GM18519 (cell line): ENCODE results near the gene LRRC10B.

Experiments used
- ATAC-seq: cut with Tn5 transposase; IDR thresholded peaks from one replicate; pipeline ENCODE4 v1.9.1; 2021; ENCODE audit warnings: mild to moderate bottlenecking, moderate library complexity; ENCODE audit not compliant: unreplicated experiment, low FRiP score

LRRC10B gene

DNA sequence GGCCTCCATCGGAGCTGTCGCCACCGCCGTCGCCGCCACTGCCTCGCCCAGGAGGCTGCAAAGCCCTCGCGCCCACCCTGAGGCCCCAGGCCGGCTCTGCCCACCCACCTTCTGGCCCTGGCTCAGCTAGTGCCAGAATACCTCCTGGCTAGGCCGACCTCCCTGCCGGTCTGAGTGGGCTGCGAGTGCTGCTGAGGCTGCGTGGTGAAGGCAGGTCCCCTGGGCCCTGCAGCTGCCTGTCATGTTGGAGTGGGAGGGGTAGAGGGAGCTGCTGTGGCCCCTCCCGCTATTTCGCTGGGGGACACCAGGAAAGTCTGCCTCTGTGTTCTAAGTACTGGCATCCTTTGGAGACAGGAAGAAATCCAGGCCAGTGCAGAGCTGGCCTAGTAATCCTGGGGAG is 34.2 kb downstream of the LRRC10B start:
- no peak for ATAC-seq

DNA sequence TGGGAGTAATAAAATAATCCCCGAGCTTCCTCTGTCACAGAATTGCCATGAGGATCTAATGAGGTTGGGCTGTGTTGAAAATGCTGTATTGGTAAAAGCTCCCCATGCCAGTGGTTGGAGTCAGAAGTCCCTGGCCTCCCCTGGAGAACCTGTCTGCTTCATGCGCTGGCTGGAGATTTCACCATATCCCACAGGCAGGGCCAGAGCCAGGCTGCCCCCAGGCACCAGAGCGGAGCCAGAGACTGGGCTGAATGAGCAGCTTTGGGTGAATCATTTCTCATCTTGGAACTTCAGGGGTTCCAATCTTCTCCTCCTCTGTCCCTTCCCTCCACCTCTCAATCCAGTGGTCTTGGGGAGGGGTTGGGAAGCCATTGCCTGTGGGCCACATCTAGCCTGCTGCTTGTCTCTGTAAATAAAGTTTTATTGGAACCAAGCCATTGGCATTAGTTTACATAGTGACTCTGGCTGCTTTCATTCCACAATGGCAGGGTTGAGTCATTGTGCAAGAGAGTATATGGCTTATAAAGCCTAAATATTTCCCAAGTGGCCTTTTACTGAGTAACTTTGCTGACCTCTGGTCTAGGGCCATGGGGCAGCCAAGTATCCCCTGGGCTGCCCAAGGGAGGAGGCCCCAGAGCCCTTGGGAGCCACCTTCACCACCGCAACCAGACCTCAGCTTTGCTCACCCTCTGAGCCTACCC is 35.2 kb downstream of the LRRC10B start:
- no peak for ATAC-seq

DNA sequence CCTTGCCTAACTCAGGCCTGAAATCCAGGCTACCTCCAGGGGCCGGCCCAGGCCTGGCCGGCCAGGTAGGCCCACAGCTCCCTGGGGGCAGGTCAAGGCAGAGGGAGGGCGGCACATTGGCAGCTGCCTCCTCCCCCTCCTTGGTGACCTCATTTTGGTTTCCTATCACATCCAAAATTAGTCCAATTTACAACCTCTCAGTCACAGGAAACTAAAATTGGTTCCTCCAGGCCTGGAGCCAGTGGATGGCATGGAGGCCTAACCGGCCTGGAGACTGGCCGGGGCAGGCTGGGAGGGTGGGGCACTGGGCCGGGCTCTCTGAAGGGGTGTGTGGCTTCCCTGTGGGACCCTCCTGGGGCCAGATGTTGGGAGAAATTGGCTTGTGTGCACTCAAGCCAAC is 35.9 kb downstream of the LRRC10B start:
- ATAC-seq, result no peak

DNA sequence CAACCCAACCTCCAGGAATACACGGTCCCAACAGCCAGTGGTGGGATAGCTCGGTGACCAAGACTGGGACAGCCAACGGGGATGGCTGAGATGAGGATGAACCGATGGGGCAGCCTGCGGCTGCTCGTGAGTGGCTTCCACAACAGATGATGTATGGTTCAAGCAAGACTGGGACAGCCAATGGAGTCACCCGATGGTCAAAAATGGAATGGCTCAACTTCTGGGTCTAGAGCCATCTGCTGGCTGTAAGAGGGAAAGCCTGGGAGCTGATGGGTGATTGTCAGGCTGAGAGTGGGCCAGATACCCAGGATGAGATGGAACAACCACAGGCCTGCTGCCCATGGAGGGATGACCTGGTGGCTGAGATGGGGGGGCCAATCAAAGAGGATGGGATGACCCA is 36.8 kb downstream of the LRRC10B start:
- ATAC-seq, result no peak

DNA sequence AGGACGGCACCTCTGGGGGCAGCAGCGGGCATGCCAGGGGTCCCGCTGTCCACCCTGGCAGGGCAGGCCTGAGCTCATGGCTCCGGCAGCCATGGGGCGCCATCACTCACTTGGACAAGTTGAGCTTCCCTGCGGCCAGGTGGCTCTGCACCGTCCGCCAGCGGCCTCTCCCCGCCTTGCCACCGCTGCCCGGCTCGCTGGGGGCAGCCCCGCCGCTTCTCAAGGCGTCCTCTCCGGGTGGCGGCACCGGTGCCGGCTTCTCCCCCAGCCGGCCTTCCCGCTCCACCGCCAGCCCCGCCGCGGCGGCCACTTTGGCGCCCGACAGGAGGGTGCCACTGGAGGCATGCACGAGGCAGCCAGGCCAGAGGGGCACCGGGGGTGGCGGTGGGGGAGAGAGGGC is 37.4 kb downstream of the LRRC10B start:
- no peak for ATAC-seq

DNA sequence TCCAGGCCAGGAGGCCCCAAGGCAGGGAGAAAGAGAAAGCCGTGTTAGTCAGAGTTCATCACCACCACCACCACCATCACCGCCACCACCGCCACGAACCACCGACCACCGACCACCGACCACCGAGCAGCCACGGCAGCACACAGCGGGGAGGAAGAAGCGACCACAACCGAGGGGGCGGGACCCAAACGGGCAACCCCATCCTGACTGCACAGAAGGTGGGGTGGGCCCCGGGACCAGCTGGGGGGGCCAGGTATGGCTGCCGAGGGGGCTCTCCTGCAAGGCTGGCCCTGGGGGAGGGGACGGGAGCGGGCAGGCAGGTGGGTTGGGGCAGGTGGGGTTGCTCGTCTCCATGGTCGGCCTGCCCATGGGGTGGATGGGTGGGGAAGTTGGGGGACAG is 38.1 kb downstream of the LRRC10B start:
- ATAC-seq, result no peak

DNA sequence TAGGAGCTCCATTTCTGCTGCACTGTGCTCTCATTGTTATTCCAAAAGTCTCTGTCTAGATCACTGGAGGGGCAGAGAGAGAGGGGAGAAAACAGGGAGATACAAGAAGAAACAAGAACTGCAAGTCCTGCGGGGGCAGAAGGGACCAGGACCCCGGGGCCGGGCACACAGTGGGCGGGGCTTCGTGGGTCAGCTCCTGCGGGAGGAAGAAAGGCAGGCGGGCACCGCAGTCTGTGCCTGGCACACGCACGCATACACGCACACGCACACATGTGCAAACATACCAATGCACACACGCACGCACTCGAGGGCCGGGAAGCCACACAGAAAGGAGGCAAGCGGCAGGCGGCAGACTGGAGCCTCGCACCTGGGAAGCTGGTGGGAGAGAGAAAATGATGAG is 38.7 kb downstream of the LRRC10B start:
- ATAC-seq, result no peak

DNA sequence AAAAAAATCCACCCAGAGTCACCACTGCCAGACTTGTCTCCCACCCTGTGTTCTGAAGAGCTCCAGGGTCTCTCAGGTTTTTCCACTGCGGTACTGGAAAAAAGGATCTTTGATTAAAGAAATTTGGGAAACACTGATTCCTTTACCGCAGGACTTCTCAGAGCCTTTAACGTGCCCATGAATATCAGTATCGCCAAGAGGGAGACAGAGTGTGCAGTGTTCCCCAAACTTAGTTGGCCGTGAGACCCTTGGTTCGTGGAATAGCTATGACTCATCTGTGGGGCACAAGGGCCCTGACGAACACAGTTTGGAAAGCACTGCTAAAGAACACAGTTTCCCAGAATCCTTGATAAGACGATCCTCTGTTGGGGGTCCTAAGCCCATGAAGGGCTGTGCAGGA is 40.6 kb downstream of the LRRC10B start:
- no peak for ATAC-seq

DNA sequence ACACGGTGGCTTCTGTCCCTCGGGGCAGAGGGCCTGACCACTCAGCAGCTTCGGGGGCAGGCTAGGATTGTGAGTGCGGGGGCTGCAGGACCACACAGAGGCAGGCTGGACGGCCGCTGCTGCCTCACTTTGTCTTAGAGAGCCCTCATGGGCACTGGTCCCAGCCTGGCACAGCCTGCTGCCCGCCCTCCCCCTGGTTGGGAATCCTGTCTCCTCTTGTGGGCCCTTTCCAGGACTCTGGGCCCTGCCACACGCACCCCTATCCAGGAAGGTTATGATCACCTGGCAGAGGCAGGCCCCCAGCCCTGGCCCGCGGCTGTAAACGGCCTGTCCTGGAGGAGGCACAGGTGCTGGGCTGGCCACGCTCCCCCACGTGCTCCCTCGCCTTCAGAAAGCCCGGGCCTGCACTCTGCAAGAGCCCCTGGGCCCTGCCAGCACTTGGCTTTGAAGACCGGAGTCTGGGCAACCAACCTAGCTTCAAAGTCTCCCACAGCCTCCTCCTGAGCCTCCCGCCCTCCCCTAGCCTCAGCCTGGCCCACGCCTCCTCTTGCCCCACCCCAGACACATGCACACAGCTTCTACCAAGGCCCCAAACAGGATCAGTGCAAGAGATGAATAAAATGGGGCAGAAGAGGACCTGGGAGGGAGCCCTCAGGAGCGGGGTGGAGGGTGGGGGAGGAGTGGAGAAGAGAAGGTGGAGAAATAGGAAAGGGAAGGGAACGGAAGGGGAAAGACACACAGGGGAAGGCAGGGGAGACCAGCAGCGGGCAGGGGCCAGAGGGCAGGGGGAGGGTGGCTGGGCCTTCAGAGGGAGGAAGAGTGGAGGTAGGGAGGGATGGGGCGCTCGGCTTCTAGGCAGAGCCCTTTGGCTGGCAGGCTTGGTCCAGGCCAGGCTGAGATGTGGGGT is 41.4 kb downstream of the LRRC10B start:
- ATAC-seq, result no peak

DNA sequence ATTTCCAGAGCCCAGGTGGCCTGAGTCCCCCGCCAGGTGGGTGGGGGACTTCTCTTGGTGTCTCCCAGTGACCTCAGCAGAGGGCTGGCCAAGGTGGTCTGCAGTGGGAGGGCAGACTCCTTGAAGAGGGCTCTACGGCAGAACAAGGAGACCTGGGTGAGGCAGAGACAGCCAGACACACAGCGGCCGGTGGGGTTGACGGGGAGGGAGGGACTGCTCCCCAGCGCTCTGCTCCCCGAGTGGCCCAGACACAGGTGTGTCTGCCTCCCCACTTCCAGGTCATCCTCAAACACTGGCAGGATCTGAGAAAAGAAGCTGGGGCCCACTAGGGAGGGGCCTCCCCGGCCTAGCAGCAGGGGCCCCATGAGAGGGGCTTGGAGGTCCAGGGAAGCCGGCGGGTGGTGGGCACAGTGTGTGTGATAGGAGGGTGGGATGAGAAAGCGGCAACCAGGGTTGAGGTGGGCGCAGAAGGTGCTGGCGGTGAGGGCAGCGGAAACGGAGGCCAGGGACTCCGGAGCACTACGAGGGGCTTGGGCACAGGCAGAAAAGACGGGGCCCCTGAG is 42.2 kb downstream of the LRRC10B start:
- no peak for ATAC-seq

DNA sequence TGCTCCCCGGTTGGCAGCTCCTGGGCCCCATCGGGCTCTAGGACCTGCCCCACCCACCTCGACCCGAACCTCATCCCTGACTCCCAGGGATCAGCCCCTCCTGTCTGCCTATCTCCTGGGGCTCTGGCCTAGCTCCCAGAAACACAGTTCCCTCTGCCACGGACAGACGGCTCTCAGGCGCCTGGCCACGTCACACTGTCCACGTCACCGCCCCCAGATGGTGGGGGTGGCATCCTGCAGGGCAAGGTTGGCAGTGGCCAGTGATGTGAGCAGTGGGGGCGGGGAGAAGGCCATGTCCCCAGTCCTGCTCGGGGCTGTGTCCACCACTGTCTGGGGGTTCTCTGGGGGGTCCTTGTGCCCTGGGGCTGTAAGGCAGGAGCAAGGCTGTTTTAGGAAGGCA is 43.1 kb downstream of the LRRC10B start:
- no peak for ATAC-seq

DNA sequence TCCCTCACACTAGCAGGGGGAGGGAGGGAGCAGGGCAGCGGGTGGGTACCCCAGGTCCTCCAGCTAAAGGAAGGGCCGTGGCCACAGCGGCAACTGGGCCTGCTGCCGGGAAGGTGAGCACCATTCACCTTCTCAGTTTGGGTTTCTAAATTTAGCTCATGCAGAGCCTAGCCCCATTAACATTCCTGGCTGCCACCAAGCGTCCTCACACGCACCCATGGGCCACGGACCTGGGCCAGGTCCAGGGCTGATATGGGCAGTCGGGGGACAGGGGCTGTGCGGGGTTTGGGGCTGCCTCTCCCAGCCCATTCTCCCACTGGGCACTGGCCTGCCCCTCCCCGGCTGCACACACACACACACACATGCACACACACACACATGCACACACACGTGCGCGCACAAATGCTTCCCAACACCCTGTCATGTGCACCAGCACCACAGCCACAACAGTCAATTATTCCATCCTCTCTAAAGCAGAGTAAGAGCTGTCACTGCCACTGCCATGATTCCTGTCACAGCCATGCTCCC is 43.6 kb downstream of the LRRC10B start:
- no peak for ATAC-seq

DNA sequence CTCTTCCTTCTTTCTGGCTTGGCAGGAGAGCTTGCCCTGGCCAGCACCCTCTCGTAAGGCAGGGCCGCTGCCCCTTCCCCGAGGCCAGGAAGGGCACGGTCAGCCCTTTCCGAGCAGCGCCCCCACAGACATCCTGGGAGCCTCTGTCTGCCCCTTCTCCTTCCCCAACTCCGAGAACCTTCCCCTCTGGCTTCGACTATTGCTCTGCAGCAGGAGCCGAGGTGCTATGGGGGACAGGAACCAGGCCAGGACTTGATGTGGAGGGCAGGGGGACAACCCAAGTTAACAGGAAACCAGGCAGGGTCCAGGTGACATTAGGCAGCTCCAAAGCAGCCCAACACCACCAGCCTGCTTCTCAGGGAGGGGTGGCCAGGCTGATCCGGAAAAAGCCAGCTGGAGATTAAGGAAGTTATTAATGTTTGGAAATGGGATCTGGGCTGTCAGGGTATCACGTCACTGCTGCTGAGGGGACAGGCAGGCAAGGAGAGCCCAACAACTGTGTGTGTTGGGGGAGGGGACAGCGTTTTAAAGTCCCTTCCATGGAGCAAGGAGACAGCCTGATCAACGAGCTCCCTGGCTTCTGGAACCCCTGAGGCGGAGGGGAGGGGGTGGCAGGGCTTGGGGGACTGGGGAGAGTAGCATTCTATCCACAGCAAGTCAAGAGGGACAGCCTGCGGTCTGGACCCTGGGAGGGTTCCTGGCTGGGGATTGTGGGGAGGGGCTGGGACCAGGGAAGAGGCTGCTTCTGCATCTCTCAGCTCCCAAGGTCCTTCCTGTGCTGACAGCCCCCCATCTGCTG is 45.0 kb downstream of the LRRC10B start:
- ATAC-seq, result no peak

DNA sequence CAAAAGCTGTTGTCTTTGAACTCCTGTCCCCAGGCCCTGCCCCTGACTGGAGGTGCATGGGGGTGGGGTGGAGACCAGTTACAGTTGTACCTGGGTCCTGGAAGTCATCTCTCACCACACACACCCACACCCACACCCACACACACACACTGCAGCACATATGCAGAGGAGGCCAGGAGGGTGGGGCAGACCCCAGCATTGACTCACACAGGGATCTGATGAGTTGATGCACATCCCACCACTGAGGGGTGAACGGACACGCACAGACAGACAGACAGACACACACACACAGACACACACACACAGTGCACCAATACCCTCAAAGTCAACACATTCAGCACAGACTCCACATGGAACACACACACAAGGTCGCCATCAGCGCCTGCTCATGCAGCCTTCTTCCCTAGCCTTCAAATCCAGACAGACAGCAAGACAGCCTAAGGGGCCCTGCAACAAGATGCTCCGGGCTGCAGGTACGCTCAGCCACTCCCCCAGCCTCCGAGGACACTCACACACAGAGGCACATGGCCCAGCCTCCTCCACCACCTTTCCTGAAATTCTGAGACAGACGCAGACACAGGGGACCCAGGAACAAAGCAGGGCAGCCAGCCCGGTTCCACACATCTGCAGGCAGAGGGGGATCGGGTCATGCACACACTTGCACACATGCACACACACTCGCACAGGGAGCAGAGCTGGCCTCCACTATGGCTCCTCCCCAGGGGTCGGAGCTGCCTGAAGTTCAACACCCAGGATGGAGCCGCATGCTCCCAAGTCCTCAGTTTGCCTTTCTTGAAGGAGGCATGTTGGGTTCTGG is 45.8 kb downstream of the LRRC10B start:
- no peak for ATAC-seq

DNA sequence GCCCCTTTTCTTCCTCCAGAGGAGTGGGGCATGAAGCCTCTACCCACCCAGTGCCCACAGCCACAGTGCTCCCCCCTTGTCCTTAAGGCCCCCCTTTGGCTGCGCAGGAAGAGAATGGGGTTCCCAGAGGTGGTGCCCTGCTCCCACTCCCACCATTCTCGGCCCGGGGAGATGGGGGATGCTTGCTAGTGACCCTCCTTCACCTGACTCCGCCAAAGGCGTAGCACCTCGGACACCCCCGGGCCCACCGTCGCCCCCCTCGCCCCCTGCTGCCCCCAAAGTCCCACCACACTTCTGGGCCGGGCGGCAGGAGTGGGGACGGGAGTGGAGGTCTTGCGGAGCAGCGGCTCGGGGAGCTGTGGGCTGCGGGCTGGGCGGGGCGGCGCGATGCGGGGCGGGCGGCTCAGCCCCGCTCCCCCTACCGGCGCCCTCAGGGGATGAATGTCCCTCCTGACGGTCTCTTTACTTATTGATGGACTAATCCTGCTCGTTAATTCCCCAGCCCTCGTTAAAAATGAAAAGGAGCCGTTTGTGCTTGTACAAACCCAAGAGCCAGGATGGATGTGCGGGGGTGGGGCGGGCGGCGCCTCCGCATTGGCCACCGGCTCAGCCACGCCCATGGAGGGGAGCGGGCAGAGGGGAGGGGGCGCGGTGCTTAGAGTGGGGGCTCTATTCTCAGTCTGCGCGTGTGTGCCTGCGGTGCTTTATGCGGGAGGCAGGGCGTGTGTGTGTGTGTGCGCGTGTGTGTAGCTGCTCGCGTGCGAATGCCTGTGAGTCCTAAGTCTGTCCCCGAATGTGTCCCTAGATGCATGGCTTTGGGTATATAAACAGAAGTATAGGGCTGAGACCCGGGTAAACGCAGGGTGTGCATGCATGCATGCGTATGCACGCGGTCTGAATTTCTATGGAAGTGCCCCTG is 46.8 kb downstream of the LRRC10B start:
- ATAC-seq, result no peak

DNA sequence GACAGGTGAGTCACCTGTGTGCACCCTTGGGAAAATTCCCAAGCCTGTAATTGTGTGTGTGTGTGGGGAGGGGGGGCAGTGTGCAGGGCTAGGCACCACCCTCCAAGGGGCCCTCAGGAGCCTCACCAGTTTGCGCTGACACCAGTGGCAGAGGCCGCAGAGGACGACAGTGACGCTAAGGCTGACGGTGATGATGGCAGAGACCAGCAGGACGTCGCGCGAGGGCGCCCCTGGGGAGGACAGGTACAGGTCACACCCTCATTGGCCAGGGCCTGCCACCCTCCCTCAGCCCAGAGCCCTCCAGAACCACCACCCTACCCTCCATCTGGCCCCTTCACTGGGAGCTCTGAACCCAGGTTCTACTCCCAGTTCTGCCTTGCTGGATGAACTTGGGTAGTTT is 47.4 kb downstream of the LRRC10B start:
- ATAC-seq, result no peak

DNA sequence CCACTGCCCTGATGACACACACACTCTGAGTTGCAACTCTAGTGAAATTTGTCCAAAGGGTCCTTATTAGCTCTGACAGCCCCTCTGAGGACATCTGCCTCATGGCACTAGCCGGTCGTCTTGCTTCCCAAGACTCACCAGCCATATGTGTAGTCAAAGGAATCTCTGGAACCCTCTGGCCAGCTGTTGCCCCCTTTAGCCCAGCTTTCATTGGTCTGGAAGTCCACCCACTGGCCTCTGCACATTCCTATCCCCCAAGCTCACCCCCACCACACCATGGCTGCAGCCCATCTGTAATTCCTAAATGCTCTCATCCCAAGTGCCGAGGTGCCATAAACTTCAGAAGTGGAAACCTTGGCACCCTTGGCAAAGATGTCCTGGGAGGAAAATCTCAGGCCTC is 48.1 kb downstream of the LRRC10B start:
- no peak for ATAC-seq
